ENCODE data around the gene PRRX2.

GRCh38 chr9:129701549-129701948 is 36.1 kb downstream of the PRRX2 start:
- no peak for TF ChIP-seq CTCF (conservative IDR thresholded peaks at IDR 0.05)
- no peak for TF ChIP-seq ZFX (IDR thresholded peaks at IDR 0.05)
